HEK293 (cell line): Measurements from ENCODE around the gene FGFR4.

Experiments used
- GLI4 ChIP-seq: fragments of 450-650 bp; formaldehyde crosslinking; IDR thresholded peaks from 2 replicates; pipeline ENCODE4 v1.5.1; 2016; ENCODE audit warnings: missing biosample characterization, missing genetic modification characterization
- HOXD13 ChIP-seq: sonication (generic); formaldehyde crosslinking; IDR thresholded peaks from 2 replicates; pipeline ENCODE4 v1.8.0; 2022; ENCODE audit warnings: missing genetic modification reagents, borderline replicate concordance
- KLF9 ChIP-seq: fragments of 450-650 bp; formaldehyde crosslinking; IDR thresholded peaks from 2 replicates; pipeline ENCODE4 v1.5.1; 2016; ENCODE audit warnings: missing biosample characterization, missing genetic modification characterization, low read depth
- RBAK ChIP-seq: fragments of 450-650 bp; formaldehyde crosslinking; IDR thresholded peaks from 2 replicates; pipeline ENCODE4 v1.5.1; 2016; ENCODE audit warnings: missing biosample characterization, missing genetic modification characterization
- REST ChIP-seq: fragments of 450-650 bp; formaldehyde crosslinking; IDR thresholded peaks from 2 replicates; pipeline ENCODE4 v1.5.1; 2016; ENCODE audit warnings: missing biosample characterization, missing genetic modification characterization
- SALL2 ChIP-seq: fragments of 450-650 bp; formaldehyde crosslinking; IDR thresholded peaks from 2 replicates; pipeline ENCODE4 v1.5.0; 2017; ENCODE audit warnings: missing biosample characterization, mild to moderate bottlenecking, missing genetic modification characterization, borderline replicate concordance
- SCRT2 ChIP-seq: fragments of 450-650 bp; formaldehyde crosslinking; IDR thresholded peaks from 2 replicates; pipeline ENCODE4 v1.5.1; 2016; ENCODE audit warnings: missing biosample characterization, missing genetic modification characterization
- WT1 ChIP-seq: fragments of 450-650 bp; formaldehyde crosslinking; IDR thresholded peaks from 2 replicates; pipeline ENCODE4 v1.5.1; 2016; ENCODE audit warnings: missing biosample characterization, missing genetic modification characterization
- YY1 ChIP-seq: fragments of 450-650 bp; formaldehyde crosslinking; IDR thresholded peaks from 2 replicates; pipeline ENCODE4 v1.5.1; 2018; ENCODE audit warnings: missing biosample characterization, missing genetic modification characterization
- ZBTB10 ChIP-seq: fragments of 450-650 bp; formaldehyde crosslinking; IDR thresholded peaks from 2 replicates; pipeline ENCODE4 v1.5.1; 2016; ENCODE audit warnings: missing biosample characterization, missing genetic modification characterization
- ZBTB48 ChIP-seq: fragments of 450-650 bp; formaldehyde crosslinking; IDR thresholded peaks from 2 replicates; pipeline ENCODE4 v1.5.1; 2016; ENCODE audit warnings: missing biosample characterization, missing genetic modification characterization
- ZNF155 ChIP-seq: fragments of 450-650 bp; formaldehyde crosslinking; IDR thresholded peaks from 2 replicates; pipeline ENCODE4 v1.5.1; 2016; ENCODE audit warnings: missing biosample characterization, missing genetic modification characterization
- ZNF157 ChIP-seq: fragments of 450-650 bp; formaldehyde crosslinking; IDR thresholded peaks from 2 replicates; pipeline ENCODE4 v1.5.1; 2016; ENCODE audit warnings: missing biosample characterization, missing genetic modification characterization
- ZNF169 ChIP-seq: fragments of 450-650 bp; formaldehyde crosslinking; IDR thresholded peaks from 2 replicates; pipeline ENCODE4 v1.5.1; 2016; ENCODE audit warnings: missing biosample characterization, missing genetic modification characterization
- ZNF19 ChIP-seq: fragments of 450-650 bp; formaldehyde crosslinking; IDR thresholded peaks from 2 replicates; pipeline ENCODE4; 2016; ENCODE audit warnings: missing biosample characterization, missing genetic modification characterization, low read depth
- ZNF214 ChIP-seq: fragments of 450-650 bp; formaldehyde crosslinking; IDR thresholded peaks from 2 replicates; pipeline ENCODE4 v1.5.1; 2017; ENCODE audit warnings: missing biosample characterization, mild to moderate bottlenecking, missing genetic modification characterization, borderline replicate concordance
- ZNF248 ChIP-seq: fragments of 450-650 bp; formaldehyde crosslinking; IDR thresholded peaks from 2 replicates; pipeline ENCODE4 v1.5.1; 2017; ENCODE audit warnings: missing biosample characterization, missing genetic modification characterization
- ZNF292 ChIP-seq: fragments of 450-650 bp; formaldehyde crosslinking; IDR thresholded peaks from 2 replicates; pipeline ENCODE4 v1.5.1; 2016; ENCODE audit warnings: low read depth, missing biosample characterization, missing genetic modification characterization, borderline replicate concordance
- ZNF350 ChIP-seq: fragments of 450-650 bp; formaldehyde crosslinking; IDR thresholded peaks from 2 replicates; pipeline ENCODE4 v1.5.0; 2017; ENCODE audit warnings: missing biosample characterization, mild to moderate bottlenecking, missing genetic modification characterization
- ZNF449 ChIP-seq: fragments of 450-650 bp; formaldehyde crosslinking; IDR thresholded peaks from 2 replicates; pipeline ENCODE4 v1.5.1; 2017; ENCODE audit warnings: missing biosample characterization, mild to moderate bottlenecking, missing genetic modification characterization, moderate library complexity
- ZNF510 ChIP-seq: fragments of 450-650 bp; formaldehyde crosslinking; IDR thresholded peaks from 2 replicates; pipeline ENCODE4 v1.5.1; 2018; ENCODE audit warnings: mild to moderate bottlenecking, missing genetic modification characterization, missing biosample characterization; ENCODE audit not compliant: insufficient replicate concordance
- ZNF521 ChIP-seq: fragments of 450-650 bp; formaldehyde crosslinking; IDR thresholded peaks from 2 replicates; pipeline ENCODE4 v1.5.1; 2017; ENCODE audit warnings: missing biosample characterization, mild to moderate bottlenecking, missing genetic modification characterization
- ZNF530 ChIP-seq: fragments of 450-650 bp; formaldehyde crosslinking; IDR thresholded peaks from 2 replicates; pipeline ENCODE4 v1.5.1; 2016; ENCODE audit warnings: low read depth, missing biosample characterization, missing genetic modification characterization
- ZNF645 ChIP-seq: fragments of 450-650 bp; formaldehyde crosslinking; IDR thresholded peaks from 2 replicates; pipeline ENCODE4; 2016; ENCODE audit warnings: missing biosample characterization, missing genetic modification characterization
- ZNF776 ChIP-seq: fragments of 450-650 bp; formaldehyde crosslinking; IDR thresholded peaks from 2 replicates; pipeline ENCODE4 v1.5.0; 2017; ENCODE audit warnings: missing biosample characterization, missing genetic modification characterization, borderline replicate concordance
- ZSCAN23 ChIP-seq: fragments of 450-650 bp; formaldehyde crosslinking; IDR thresholded peaks from 2 replicates; pipeline ENCODE4 v1.5.1; 2016; ENCODE audit warnings: missing biosample characterization, missing genetic modification characterization
- ZSCAN5A ChIP-seq: fragments of 450-650 bp; formaldehyde crosslinking; IDR thresholded peaks from 2 replicates; pipeline ENCODE4 v1.5.1; 2016; ENCODE audit warnings: missing biosample characterization, missing genetic modification characterization

FGFR4 gene

GRCh38 chr5:177113566-177114424 is 27.1 kb downstream of the FGFR4 start (continued):
- TF ChIP-seq REST (tag by site-specific recombination) (no peak), ZBTB48 (0 out of 2 replicates have a peak, but pooled peaks have one; percentile 22), ZNF510 (tag by site-specific recombination) (no peak), ZNF521 (tag by site-specific recombination) (no peak), ZNF157 (tag by site-specific recombination) (no peak), ZNF350 (tag by site-specific recombination) (no peak), SALL2 (tag by site-specific recombination) (no peak), ZNF530 (tag by site-specific recombination) (no peak), ZNF214 (tag by site-specific recombination) (no peak), ZNF155 (tag by site-specific recombination) (no peak), ZNF449 (tag by site-specific recombination) (no peak), SCRT2 (tag by site-specific recombination) (no peak), ZNF292 (tag by site-specific recombination) (no peak), ZNF19 (tag by site-specific recombination) (no peak), ZNF248 (no peak), ZSCAN5A (tag by site-specific recombination) (no peak), HOXD13 (no peak), YY1 (tag by site-specific recombination) (no peak), ZNF169 (tag by site-specific recombination) (no peak), RBAK (no peak), ZSCAN23 (tag by site-specific recombination) (no peak), GLI4 (tag by site-specific recombination) (0 out of 2 replicates have a peak, but pooled peaks have one; percentile 11), ZNF645 (no peak), ZBTB10 (tag by site-specific recombination) (no peak), KLF9 (tag by site-specific recombination) (no peak), WT1 (tag by site-specific recombination) (no peak), ZNF776 (no peak)
